GM19099 (cell line): ENCODE measurements around the gene IPO13.

Experiments
- POLR2A ChIP-seq: IDR thresholded peaks from 3 replicates; pipeline ENCODE4 v1.6.1; 2011; ENCODE audit warnings: low read depth; ENCODE audit not compliant: insufficient read length; ENCODE audit errors: extremely low read depth

IPO13 gene

GRCh38 chr1:43974443-43975248, 27.9 kb downstream of the IPO13 start, which contains the start of gene ATP6V0B:
Gene ATP6V0B, plus strand, starts transcription at chr1:43974960. Its CDS starts 81 bp downstream, at chr1:43975041.
- TF ChIP-seq POLR2A, result peak; percentile 84

- TF ChIP-seq POLR2A, result no peak
These were observed 28.7 kb downstream of the IPO13 start for GRCh38 chr1:43975249-43975961.

- TF ChIP-seq POLR2A, result no peak
These were observed 29.3 kb downstream of the IPO13 start for GRCh38 chr1:43976045-43976444.

DNA sequence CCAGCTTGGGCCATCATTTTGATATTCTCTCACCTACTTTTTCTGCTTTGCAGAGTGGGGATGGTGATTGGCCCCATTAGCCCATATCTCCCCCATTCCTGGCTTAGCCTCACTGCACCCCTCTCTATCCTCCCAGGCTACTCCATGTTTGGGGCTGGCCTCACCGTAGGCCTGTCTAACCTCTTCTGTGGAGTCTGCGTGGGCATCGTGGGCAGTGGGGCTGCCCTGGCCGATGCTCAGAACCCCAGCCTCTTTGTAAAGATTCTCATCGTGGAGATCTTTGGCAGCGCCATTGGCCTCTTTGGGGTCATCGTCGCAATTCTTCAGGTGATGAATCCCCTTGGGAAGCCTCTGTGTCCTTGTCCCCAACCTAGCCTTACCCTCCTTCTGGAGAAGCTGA, 30.1 kb downstream of the IPO13 start:
- no peak for TF ChIP-seq POLR2A

DNA sequence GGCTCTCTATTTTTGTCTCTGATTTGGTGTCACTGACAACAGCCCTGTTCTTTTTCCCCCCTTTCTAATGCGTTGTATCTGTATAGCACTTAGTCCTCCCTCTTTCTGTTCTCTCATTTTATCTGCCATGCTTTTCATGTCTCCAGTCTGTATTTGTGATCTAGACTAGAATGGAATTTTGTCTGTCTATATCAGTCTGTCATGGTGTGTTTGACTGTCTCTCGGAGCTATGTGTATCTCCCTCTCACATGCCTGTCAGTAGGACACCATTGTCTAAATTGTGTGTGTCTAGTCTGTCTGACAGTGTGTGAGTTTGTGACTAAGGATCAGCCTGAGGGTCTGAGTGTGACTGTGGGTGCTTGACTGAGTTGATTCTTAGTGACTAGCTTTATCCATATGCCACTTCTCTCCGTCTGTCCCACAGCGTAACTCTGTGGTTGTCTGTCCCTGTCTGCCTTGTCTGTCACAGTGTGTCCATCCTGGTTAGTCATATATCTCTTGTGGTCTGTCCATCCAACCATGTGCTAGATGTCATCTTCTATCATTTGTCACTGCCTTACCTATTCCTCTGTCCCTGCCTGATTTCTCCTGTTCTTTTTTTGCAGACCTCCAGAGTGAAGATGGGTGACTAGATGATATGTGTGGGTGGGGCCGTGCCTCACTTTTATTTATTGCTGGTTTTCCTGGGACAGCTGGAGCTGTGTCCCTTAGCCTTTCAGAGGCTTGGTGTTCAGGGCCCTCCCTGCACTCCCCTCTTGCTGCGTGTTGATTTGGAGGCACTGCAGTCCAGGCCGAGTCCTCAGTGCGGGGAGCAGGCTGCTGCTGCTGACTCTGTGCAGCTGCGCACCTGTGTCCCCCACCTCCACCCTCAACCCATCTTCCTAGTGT, 30.9 kb downstream of the IPO13 start:
- no peak for TF ChIP-seq POLR2A

GRCh38 chr1:43978264-43978550, 31.5 kb downstream of the IPO13 start:
- no peak for TF ChIP-seq POLR2A

DNA sequence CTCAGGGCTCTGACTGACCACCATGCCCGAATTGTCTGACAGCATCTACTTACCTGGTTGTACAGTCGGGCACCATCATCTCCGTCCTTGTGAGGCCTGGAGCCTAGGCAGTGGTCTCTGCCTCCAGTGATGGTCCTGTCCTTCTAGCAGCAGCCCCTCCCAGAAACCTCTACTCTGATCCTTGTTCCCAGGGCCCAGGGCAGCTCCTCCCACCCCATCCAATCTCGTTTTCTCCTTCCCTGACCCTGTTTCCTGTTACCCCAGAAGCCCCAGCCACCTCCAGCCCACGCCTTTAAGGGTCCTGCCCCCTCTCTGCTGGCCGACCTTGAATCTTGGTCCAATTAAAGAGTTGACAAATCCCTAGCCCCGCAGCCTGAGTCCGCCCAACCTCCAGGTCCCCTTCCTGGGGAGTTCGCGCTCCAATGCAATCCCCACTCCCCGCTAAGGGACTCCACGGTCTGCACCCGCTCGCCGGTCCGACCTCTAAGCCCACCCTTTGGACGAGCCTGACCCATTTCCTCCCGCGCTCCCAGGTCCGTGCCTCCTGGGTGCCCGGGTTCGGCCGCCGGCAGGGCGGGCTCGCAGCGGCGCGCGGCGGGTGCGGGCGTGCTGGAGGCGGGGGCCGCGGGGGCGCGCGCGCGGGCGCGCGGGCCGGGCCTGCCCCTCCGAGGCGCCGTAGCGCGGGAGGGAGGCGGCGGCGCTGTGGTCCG, 32.0 kb downstream of the IPO13 start, which contains the start of gene B4GALT2:
B4GALT2 (plus strand) TSS at position 660 of the 710 bp plus-strand sequence. CDS start 1,951 bp downstream, outside the sequence.
- peak; percentile 15 for TF ChIP-seq POLR2A

GRCh38 chr1:43979261-43979527, 32.4 kb downstream of the IPO13 start:
- no peak for TF ChIP-seq POLR2A

DNA sequence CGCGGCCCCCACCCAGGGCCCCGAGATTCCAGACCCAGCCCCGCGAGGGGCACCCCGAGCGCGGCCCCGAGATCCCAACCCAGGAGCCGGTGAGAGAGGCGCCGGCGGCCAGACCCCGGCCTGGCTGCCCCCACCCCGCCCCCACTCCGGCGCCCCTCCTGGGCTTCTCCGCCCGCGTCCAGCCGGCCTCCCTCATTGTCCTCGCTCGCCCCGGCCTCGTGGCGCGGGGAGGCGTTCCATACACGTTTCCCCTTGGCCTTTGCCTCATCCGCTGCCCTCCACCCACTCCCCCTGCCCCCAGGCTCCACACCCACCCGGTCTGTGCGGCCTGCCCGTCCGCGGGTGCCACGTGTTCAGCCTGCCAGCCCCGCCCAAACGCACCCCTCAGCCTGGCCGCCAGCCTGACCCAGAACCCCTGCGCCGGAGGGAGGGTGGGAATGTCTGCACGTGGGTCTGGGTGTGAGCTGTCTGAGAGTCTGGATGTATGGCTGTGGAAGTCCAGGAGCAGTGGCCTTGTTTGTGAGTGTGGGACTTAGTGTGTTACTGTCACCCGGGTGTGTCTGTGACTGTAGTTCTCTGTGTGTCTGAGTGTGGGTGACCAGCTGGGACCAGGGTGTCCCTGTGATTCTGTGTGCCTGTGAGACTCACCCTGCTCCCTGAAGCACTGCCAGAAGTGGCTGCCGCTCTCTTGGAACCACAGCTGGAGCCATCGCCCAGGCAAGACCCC, 32.9 kb downstream of the IPO13 start:
- TF ChIP-seq POLR2A, result no peak

- TF ChIP-seq POLR2A, result no peak
These were observed 33.7 kb downstream of the IPO13 start for GRCh38 chr1:43980255-43981134.

DNA sequence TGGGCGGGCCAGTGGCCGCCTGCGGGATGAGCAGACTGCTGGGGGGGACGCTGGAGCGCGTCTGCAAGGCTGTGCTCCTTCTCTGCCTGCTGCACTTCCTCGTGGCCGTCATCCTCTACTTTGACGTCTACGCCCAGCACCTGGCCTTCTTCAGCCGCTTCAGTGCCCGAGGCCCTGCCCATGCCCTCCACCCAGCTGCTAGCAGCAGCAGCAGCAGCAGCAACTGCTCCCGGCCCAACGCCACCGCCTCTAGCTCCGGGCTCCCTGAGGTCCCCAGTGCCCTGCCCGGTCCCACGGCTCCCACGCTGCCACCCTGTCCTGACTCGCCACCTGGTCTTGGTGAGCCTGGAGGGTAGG, 34.4 kb downstream of the IPO13 start:
- no peak for TF ChIP-seq POLR2A

- TF ChIP-seq POLR2A, result no peak
These were observed 34.9 kb downstream of the IPO13 start for GRCh38 chr1:43981636-43982035.

DNA sequence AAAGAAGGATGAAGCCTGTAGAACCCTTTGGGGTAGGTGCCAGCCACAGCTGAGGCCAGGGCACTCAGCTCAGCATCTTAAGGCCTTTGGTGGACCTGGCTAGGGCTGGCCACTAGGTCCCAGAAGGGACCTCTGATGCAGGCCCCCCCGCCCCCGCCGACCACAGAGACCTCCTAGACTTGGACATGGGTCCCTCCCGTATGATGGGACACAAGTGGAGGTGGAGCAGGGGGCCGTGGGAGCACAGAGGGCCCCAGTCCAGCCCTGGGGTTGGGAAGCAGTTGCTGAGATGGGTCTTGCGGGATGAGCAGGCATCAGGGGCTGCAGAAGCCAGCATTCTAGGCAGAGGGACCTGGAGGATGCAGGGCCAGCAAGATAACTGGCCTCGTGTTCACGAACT, 35.5 kb downstream of the IPO13 start:
- TF ChIP-seq POLR2A, result no peak
